Stimulated activated CD4-positive, alpha-beta T cell treated with anti-CD3 and anti-CD28 coated beads, Interleukin-12 subunit alpha, Interleukin-12 subunit beta, amount 100 ng/mL, for 4 hours (primary cell): Measurements from ENCODE around the gene TLCD3B.
"Not testable (repeated sequence)": the region's sequence is repeated elsewhere in the genome, so short reads cannot be mapped to it uniquely, and the experiment has no call there.

ENCODE experiments used
- DNase-seq: peaks from one replicate; pipeline ENCODE4 v3.0.0-alpha.2; 2020

The TLCD3B gene

GRCh38 chr16:30060836-30061554 is 29.9 kb upstream of the TLCD3B start:
- DNase-seq, result no peak

GRCh38 chr16:30060346-30060745 is 29.3 kb upstream of the TLCD3B start:
- no peak for DNase-seq

- DNase-seq, result peak; percentile 49
Observed at GRCh38 chr16:30054959-30055553, 24.0 kb upstream of the TLCD3B start.

- DNase-seq, result no peak
Observed at GRCh38 chr16:30054451-30054850, 23.4 kb upstream of the TLCD3B start.

GRCh38 chr16:30053376-30054015 is 22.4 kb upstream of the TLCD3B start:
- DNase-seq, result no peak

GRCh38 chr16:30052671-30053372 is 21.8 kb upstream of the TLCD3B start:
- DNase-seq, result peak; percentile 92

- no peak for DNase-seq
Observed at GRCh38 chr16:30051518-30051917, 20.4 kb upstream of the TLCD3B start.

GRCh38 chr16:30049871-30050270 is 18.8 kb upstream of the TLCD3B start:
- no peak for DNase-seq

GRCh38 chr16:30046588-30046987 is 15.5 kb upstream of the TLCD3B start:
- no peak for DNase-seq

GRCh38 chr16:30046178-30046577 is 15.1 kb upstream of the TLCD3B start:
- no peak for DNase-seq

- DNase-seq, result no peak
Observed at GRCh38 chr16:30041841-30042240, 10.8 kb upstream of the TLCD3B start.

- not testable (repeated sequence) for DNase-seq
Observed at GRCh38 chr16:30040690-30041089, 9.6 kb upstream of the TLCD3B start.

GRCh38 chr16:30040221-30040620 is 9.2 kb upstream of the TLCD3B start:
- DNase-seq, result no peak

- DNase-seq, result no peak
Observed at GRCh38 chr16:30033270-30033669, 2.2 kb upstream of the TLCD3B start.

- peak; percentile 46 for DNase-seq
Observed at GRCh38 chr16:30032083-30032819, 1.2 kb upstream of the TLCD3B start.

GRCh38 chr16:30031477-30031918 is 427 bp upstream of the TLCD3B start:
- DNase-seq, result no peak

- DNase-seq, result no peak
Observed at GRCh38 chr16:30030011-30030685, 923 bp downstream of the TLCD3B start.

- no peak for DNase-seq
Observed at GRCh38 chr16:30028438-30029076, 2.5 kb downstream of the TLCD3B start.

GRCh38 chr16:30027588-30028437 is 3.3 kb downstream of the TLCD3B start:
- no peak for DNase-seq

- no peak for DNase-seq
Observed at GRCh38 chr16:30026449-30026848, 4.6 kb downstream of the TLCD3B start.

GRCh38 chr16:30025574-30025973 is 5.5 kb downstream of the TLCD3B start:
- no peak for DNase-seq
